LoVo (cell line): ENCODE results near the gene TPX2.

ENCODE experiments used
- DNase-seq: peaks from one replicate; pipeline ENCODE4 v3.0.0-alpha.2; 2016; ENCODE audit warnings: low spot score

Gene TPX2

GRCh38 chr20:31738729-31739549 is at the start of gene TPX2:
TSS of gene TPX2 (plus strand) at chr20:31739290. CDS start at chr20:31757477, 18,187 bp downstream.
- peak; percentile 97 for DNase-seq

GRCh38 chr20:31690124-31690666 is 48.9 kb upstream of the TPX2 start:
- DNase-seq: no peak

- DNase-seq: no peak
These were observed 47.3 kb upstream of the TPX2 start for GRCh38 chr20:31691646-31692275.

GRCh38 chr20:31693402-31693801 is 45.7 kb upstream of the TPX2 start:
- DNase-seq: no peak

GRCh38 chr20:31693987-31694661 is 45.0 kb upstream of the TPX2 start:
- DNase-seq: no peak

- no peak for DNase-seq
These were observed 44.1 kb upstream of the TPX2 start for GRCh38 chr20:31694842-31695593.

GRCh38 chr20:31695849-31696804 is 43.0 kb upstream of the TPX2 start:
- peak; percentile 91 for DNase-seq

- DNase-seq: no peak
These were observed 40.8 kb upstream of the TPX2 start for GRCh38 chr20:31698243-31698802.

GRCh38 chr20:31698803-31699718 is 40.0 kb upstream of the TPX2 start:
- peak; percentile 79 for DNase-seq

GRCh38 chr20:31699801-31700728 is 39.0 kb upstream of the TPX2 start:
- no peak for DNase-seq

- DNase-seq: no peak
These were observed 38.3 kb upstream of the TPX2 start for GRCh38 chr20:31700747-31701146.

- DNase-seq: no peak
These were observed 37.5 kb upstream of the TPX2 start for GRCh38 chr20:31701591-31701990.

GRCh38 chr20:31704225-31705119 is 34.6 kb upstream of the TPX2 start:
- peak; percentile 96 for DNase-seq

GRCh38 chr20:31705191-31705590 is 33.9 kb upstream of the TPX2 start:
- no peak for DNase-seq

- DNase-seq: no peak
These were observed 33.2 kb upstream of the TPX2 start for GRCh38 chr20:31705598-31706597.
